H9 (cell line): ENCODE results near the gene PEX14. TPM values are rescaled to one million over a fixed set of nuclear protein-coding genes. Genes with fewer than 3 reads are reported as not detected.

ENCODE experiments used
- DNase-seq: peaks from one replicate; pipeline ENCODE4 v3.0.0-alpha.2; 2017
- H2AFZ ChIP-seq: one replicate; pipeline ENCODE4 v1.6.1; 2013; ENCODE audit warnings: mild to moderate bottlenecking, low read length, control low read depth, moderate library complexity
- H2AK5ac ChIP-seq: 2 replicates; pipeline ENCODE4 v1.6.1; 2013; ENCODE audit warnings: low read length, control low read depth, mixed read lengths; ENCODE audit not compliant: insufficient read length
- H2BK120ac ChIP-seq: one replicate; pipeline ENCODE4 v1.6.1; 2013; ENCODE audit warnings: low read depth, mild to moderate bottlenecking, low read length, control low read depth, inconsistent platforms; ENCODE audit not compliant: poor library complexity, severe bottlenecking
- H2BK12ac ChIP-seq: 2 replicates; pipeline ENCODE4 v1.6.1; 2013; ENCODE audit warnings: low read length, control low read depth, mixed read lengths, low read depth; ENCODE audit not compliant: insufficient read length
- H2BK15ac ChIP-seq: 2 replicates; pipeline ENCODE4 v1.6.1; 2013; ENCODE audit warnings: low read depth, low read length, control low read depth
- H2BK20ac ChIP-seq: one replicate; pipeline ENCODE4 v1.6.1; 2013; ENCODE audit warnings: low read depth, mild to moderate bottlenecking, low read length, control low read depth, inconsistent platforms; ENCODE audit not compliant: poor library complexity, severe bottlenecking
- H2BK5ac ChIP-seq: 2 replicates; pipeline ENCODE4 v1.6.1; 2013; ENCODE audit warnings: low read length, control low read depth, mixed read lengths; ENCODE audit not compliant: insufficient read length
- H3K14ac ChIP-seq: 2 replicates; pipeline ENCODE4 v1.6.1; 2013; ENCODE audit warnings: low read length, control low read depth; ENCODE audit not compliant: insufficient read depth
- H3K18ac ChIP-seq: 2 replicates; pipeline ENCODE4 v1.6.1; 2013; ENCODE audit warnings: low read depth, mild to moderate bottlenecking, mixed read lengths, low read length, control low read depth; ENCODE audit not compliant: insufficient read length
- H3K23ac ChIP-seq: 2 replicates; pipeline ENCODE4 v1.6.1; 2013; ENCODE audit warnings: low read length, control low read depth, mixed read lengths, low read depth; ENCODE audit not compliant: insufficient read length
- H3K23me2 ChIP-seq: 2 replicates; pipeline ENCODE4 v1.6.1; 2013; ENCODE audit warnings: low read depth, mild to moderate bottlenecking, mixed read lengths, low read length, control low read depth; ENCODE audit not compliant: insufficient read length, poor library complexity, severe bottlenecking
- H3K27ac ChIP-seq: 2 replicates; pipeline ENCODE4 v1.5.1; 2013; ENCODE audit warnings: low read length, control low read depth, mixed read lengths, low read depth; ENCODE audit not compliant: insufficient read length
- H3K27me3 ChIP-seq: 2 replicates; pipeline ENCODE4 v1.6.1; 2013; ENCODE audit warnings: low read length, control low read depth, inconsistent platforms; ENCODE audit not compliant: insufficient read depth
- H3K4ac ChIP-seq: 2 replicates; pipeline ENCODE4 v1.6.1; 2013; ENCODE audit warnings: low read depth, mild to moderate bottlenecking, control low read depth, inconsistent platforms, low read length, moderate library complexity
- H3K4me1 ChIP-seq: 2 replicates; pipeline ENCODE4 v1.6.1; 2013; ENCODE audit warnings: low read length, control low read depth, inconsistent platforms; ENCODE audit not compliant: insufficient read depth
- H3K4me2 ChIP-seq: 2 replicates; pipeline ENCODE4 v1.6.1; 2013; ENCODE audit warnings: low read length, control low read depth, mixed read lengths; ENCODE audit not compliant: insufficient read length, insufficient read depth
- H3K56ac ChIP-seq: 2 replicates; pipeline ENCODE4 v1.6.1; 2013; ENCODE audit warnings: low read depth, mild to moderate bottlenecking, mixed read lengths, low read length, control low read depth; ENCODE audit not compliant: insufficient read length
- H3K79me1 ChIP-seq: 2 replicates; pipeline ENCODE4 v1.6.1; 2013; ENCODE audit warnings: low read depth, mild to moderate bottlenecking, moderate library complexity, low read length, control low read depth, inconsistent platforms; ENCODE audit not compliant: insufficient read depth, poor library complexity, severe bottlenecking
- H3K79me2 ChIP-seq: 2 replicates; pipeline ENCODE4 v1.6.1; 2013; ENCODE audit warnings: low read length, control low read depth, inconsistent platforms; ENCODE audit not compliant: insufficient read depth
- H3K9ac ChIP-seq: 2 replicates; pipeline ENCODE4 v1.6.1; 2013; ENCODE audit warnings: low read length, control low read depth, mixed read lengths; ENCODE audit not compliant: insufficient read length; ENCODE audit errors: extremely low read depth
- H3K9me3 ChIP-seq: one replicate; pipeline ENCODE4 v1.6.1; 2013; ENCODE audit warnings: low read depth, low read length, inconsistent platforms; ENCODE audit not compliant: control insufficient read depth
- H3T11ph ChIP-seq: one replicate; pipeline ENCODE4 v1.6.1; 2013; ENCODE audit warnings: mild to moderate bottlenecking, low read length, control low read depth, inconsistent platforms
- H4K20me1 ChIP-seq: one replicate; pipeline ENCODE4 v1.6.1; 2013; ENCODE audit not compliant: control insufficient read depth, insufficient read length, insufficient read depth
- H4K5ac ChIP-seq: 2 replicates; pipeline ENCODE4 v1.6.1; 2013; ENCODE audit warnings: low read depth, mild to moderate bottlenecking, mixed read lengths, low read length, control low read depth; ENCODE audit not compliant: insufficient read length
- H4K8ac ChIP-seq: replicated peaks from 2 replicates; pipeline ENCODE4 v1.6.1; 2013; ENCODE audit warnings: low read length, control low read depth, mixed read lengths, low read depth; ENCODE audit not compliant: insufficient read length
- H4K91ac ChIP-seq: 2 replicates; pipeline ENCODE4 v1.6.1; 2013; ENCODE audit warnings: low read depth, mild to moderate bottlenecking, moderate library complexity, mixed read lengths, low read length, control low read depth; ENCODE audit not compliant: insufficient read length
- H3K27ac Mint-ChIP-seq, 3 experiments: 2 replicates in 2 of 3; 3 replicates in 1 of 3; pipeline ENCODE4 v1.8.0; 2020 to 2021; ENCODE audit warnings: mixed read lengths in 3 of 3, mild to moderate bottlenecking in 1 of 3, moderate library complexity in 1 of 3
- H3K27me3 Mint-ChIP-seq: 2 replicates; pipeline ENCODE4 v1.8.0; 2021; ENCODE audit warnings: low read depth, mild to moderate bottlenecking, moderate library complexity, mixed read lengths
- H3K36me3 Mint-ChIP-seq, 3 experiments: 2 replicates in 2 of 3; 3 replicates in 1 of 3; pipeline ENCODE4 v1.8.0; 2020 to 2021; ENCODE audit warnings: low read depth in 3 of 3, mixed read lengths in 3 of 3; ENCODE audit not compliant: insufficient read depth in 1 of 3
- H3K4me1 Mint-ChIP-seq, 2 experiments: 2 replicates each; pipeline ENCODE4 v1.8.0; 2020; ENCODE audit warnings: mixed read lengths in 2 of 2
- H3K4me3 Mint-ChIP-seq, 2 experiments: 2 replicates in 1 of 2; 3 replicates in 1 of 2; pipeline ENCODE4 v1.8.0; 2020 to 2021; ENCODE audit warnings: mild to moderate bottlenecking in 2 of 2, mixed read lengths in 2 of 2, moderate library complexity in 1 of 2
- H3K9me3 Mint-ChIP-seq, 2 experiments: 2 replicates in 1 of 2; 3 replicates in 1 of 2; pipeline ENCODE4 v1.8.0; 2020; ENCODE audit warnings: mild to moderate bottlenecking in 2 of 2, mixed read lengths in 2 of 2, moderate library complexity in 1 of 2
- CTCF ChIP-seq: fragments of 200-600 bp; sonication (generic); conservative IDR thresholded peaks from 3 replicates; pipeline ENCODE4 v1.8.0; 2021; ENCODE audit warnings: antibody characterized with exemption, mild to moderate bottlenecking
- WGBS: extraction: QIAGEN DNeasy Blood & Tissue Kit; methylation state at CpG from one replicate; pipeline ENCODE4 v1.1.7; 2013; ENCODE audit warnings: missing lambda C conversion rate, low lambda C conversion rate, mixed read lengths; ENCODE audit not compliant: insufficient read length; ENCODE audit errors: extremely low coverage; 5-methylcytosine and 5-hydroxymethylcytosine counted together
- total RNA-seq: library from RNA; stranded (reverse); gene quantifications from 2 replicates; pipeline ENCODE4 v1.2.1, GENCODE V29; 2021

Gene PEX14
- total RNA-seq, 1 experiment from 2014 or later = 23.9 TPM

GRCh38 chr1:10457875-10458274 lies 16.9 kb upstream of the PEX14 start:
- no peak overlapping the region for H3K4me2 ChIP-seq
- no peak overlapping the region for H2BK120ac ChIP-seq
- H3K14ac ChIP-seq = no peak overlapping the region
- no peak overlapping the region for H4K91ac ChIP-seq
- no peak overlapping the region for H2BK5ac ChIP-seq
- no peaks in the 10 kb centered on the region for H4K20me1 ChIP-seq
- peak overlapping the region in 1 of 3 experiments; percentile 40; a peak in 2 of 7 replicates for H3K27ac Mint-ChIP-seq
- H4K8ac ChIP-seq = no peak overlapping the region
- no peak overlapping the region for H3K9ac ChIP-seq
- H2BK15ac ChIP-seq = no peak overlapping the region
- H3K36me3 Mint-ChIP-seq = peaks cover 19 to 54% (median 42%) of the 10 kb centered on the region in 3 experiments
- H3K79me1 ChIP-seq = no peaks in the 10 kb centered on the region
- H3K27me3 ChIP-seq = no peaks in the 10 kb centered on the region
- no peak overlapping the region for H3T11ph ChIP-seq
- no peak overlapping the region for H2BK12ac ChIP-seq
- no peaks in the 10 kb centered on the region for H3K4me1 ChIP-seq
- no peak overlapping the region for H3K4me3 Mint-ChIP-seq
- no peaks in the 10 kb centered on the region for H3K4me1 Mint-ChIP-seq
- no peak for TF ChIP-seq CTCF
- no peak overlapping the region for H3K23ac ChIP-seq
- no CpG with 5 or more reads among the region's 9 CpGs for WGBS
- peaks cover 0 to 4% of the 10 kb centered on the region in 2 experiments; a peak in 1 of 5 replicates for H3K9me3 Mint-ChIP-seq
- no peak overlapping the region for H3K27ac ChIP-seq
- DNase-seq = no peak
- H2BK20ac ChIP-seq = no peak overlapping the region
- H3K79me2 ChIP-seq = no peaks in the 10 kb centered on the region
- H3K4ac ChIP-seq = no peak overlapping the region
- H3K18ac ChIP-seq = no peak overlapping the region
- H4K5ac ChIP-seq = no peak overlapping the region
- no peaks in the 10 kb centered on the region for H3K23me2 ChIP-seq
- no peak overlapping the region for H3K56ac ChIP-seq
- no peak overlapping the region for H2AK5ac ChIP-seq
- H2AFZ ChIP-seq = no peak overlapping the region
- no peaks in the 10 kb centered on the region for H3K27me3 Mint-ChIP-seq
- H3K9me3 ChIP-seq = no peaks in the 10 kb centered on the region
